Breast epithelium (tissue), 3 donors: Measurements from ENCODE around the gene WWTR1.

Experiments used
- POLR2A ChIP-seq: fragments of 450-650 bp; IDR thresholded peaks from one replicate; pipeline ENCODE4 v1.6.1; 2016; ENCODE audit warnings: antibody characterized with exemption, mild to moderate bottlenecking, moderate library complexity
- POLR2AphosphoS5 ChIP-seq, 3 donors: sonication (generic); formaldehyde crosslinking; IDR thresholded peaks; one replicate each; pipeline ENCODE4 v1.6.1; 2017; ENCODE audit warnings: antibody characterized with exemption in 3 of 3
- TF ChIP-seq, protein P1 (sequence below), 3 donors: fragments of 450-650 bp; IDR thresholded peaks; one replicate each; pipeline ENCODE4 v1.5.1; 2016 to 2017; ENCODE audit warnings: antibody characterized with exemption in 3 of 3, mild to moderate bottlenecking in 3 of 3, moderate library complexity in 3 of 3

DNA sequence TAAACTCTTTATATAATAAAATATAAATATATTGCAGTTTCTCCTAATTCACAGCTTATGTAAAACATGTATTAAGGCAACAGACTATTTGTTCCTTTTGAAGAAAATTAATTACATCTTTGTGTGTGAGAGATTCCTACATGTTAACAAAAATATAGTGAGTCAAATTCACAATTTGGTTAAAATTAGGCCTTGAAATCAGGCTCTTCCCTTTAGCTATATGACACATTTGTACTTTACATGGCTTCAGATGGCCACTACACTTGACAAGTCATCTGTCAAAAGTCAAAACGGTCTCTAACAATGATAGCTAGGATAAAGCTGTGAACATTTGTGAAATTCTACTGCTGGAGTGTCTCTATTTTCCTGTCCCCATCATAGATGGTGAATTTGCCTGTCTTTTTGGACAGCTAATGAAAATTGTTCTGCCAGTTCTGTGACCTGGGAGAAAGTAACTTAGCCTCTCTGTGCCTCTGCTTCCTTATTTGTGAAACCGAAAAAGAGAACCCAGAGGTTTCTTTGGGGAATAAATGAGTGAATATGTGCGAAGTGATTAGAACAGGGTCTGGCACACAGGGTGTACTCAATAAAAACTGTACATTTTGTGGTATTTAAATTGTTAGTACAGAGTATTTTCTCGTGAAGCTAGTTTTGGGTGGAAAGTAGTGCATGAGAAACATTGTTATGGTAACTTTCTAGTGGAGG, 159.7 kb downstream of the WWTR1 start:
- TF ChIP-seq, protein P1, sequence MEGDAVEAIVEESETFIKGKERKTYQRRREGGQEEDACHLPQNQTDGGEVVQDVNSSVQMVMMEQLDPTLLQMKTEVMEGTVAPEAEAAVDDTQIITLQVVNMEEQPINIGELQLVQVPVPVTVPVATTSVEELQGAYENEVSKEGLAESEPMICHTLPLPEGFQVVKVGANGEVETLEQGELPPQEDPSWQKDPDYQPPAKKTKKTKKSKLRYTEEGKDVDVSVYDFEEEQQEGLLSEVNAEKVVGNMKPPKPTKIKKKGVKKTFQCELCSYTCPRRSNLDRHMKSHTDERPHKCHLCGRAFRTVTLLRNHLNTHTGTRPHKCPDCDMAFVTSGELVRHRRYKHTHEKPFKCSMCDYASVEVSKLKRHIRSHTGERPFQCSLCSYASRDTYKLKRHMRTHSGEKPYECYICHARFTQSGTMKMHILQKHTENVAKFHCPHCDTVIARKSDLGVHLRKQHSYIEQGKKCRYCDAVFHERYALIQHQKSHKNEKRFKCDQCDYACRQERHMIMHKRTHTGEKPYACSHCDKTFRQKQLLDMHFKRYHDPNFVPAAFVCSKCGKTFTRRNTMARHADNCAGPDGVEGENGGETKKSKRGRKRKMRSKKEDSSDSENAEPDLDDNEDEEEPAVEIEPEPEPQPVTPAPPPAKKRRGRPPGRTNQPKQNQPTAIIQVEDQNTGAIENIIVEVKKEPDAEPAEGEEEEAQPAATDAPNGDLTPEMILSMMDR (IDR thresholded peaks at IDR 0.05) = no peak
- TF ChIP-seq POLR2AphosphoS5 (IDR thresholded peaks at IDR 0.05) (no peak), POLR2A (no peak)
